Measurements from ENCODE around the gene MLST8.

Gene MLST8

DNA sequence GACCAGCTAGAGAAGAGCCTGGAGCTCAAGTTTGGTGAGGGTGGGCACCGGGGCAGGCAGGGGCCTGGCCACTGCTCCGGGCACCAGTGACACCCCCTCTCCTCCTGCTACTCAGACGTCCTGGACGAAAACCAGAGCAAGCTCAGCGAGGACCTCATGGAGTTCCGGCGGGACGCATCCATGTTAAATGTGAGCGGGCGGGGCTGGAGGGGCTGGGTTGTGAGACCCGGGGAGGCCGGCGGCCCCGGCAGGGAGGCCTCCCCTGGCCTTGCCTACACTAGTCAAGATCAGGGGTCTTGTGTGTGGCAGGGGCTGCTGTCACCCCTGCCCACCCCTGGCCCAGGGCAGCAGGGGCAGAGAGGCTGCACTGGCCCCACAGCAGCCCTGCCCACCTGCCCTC lies 31.9 kb upstream of the MLST8 start:
- DNase-seq (ENCODE audit: low read depth), result no peak

DNA sequence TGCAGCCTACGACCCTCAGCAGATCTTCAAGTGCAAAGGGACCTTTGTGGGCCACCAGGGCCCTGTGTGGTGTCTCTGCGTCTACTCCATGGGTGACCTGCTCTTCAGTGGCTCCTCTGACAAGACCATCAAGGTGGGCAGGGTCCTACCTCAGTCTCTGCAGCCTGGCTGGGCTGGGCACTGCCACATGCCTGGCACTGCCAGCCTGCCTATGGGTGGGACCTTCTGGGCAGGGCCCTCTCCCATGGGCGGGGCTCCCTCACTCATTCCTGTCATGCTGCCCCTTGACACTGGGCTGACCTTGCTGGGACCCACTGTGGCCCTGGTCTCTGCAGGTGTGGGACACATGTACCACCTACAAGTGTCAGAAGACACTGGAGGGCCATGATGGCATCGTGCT lies 31.3 kb upstream of the MLST8 start:
- no peak for DNase-seq (ENCODE audit: low read depth)

- DNase-seq (ENCODE audit: low read depth), result no peak
These were observed 30.7 kb upstream of the MLST8 start for GRCh38 chr16:2174396-2175131.

- no peak for DNase-seq (ENCODE audit: low read depth)
These were observed 29.8 kb upstream of the MLST8 start for GRCh38 chr16:2175454-2175853.

DNA sequence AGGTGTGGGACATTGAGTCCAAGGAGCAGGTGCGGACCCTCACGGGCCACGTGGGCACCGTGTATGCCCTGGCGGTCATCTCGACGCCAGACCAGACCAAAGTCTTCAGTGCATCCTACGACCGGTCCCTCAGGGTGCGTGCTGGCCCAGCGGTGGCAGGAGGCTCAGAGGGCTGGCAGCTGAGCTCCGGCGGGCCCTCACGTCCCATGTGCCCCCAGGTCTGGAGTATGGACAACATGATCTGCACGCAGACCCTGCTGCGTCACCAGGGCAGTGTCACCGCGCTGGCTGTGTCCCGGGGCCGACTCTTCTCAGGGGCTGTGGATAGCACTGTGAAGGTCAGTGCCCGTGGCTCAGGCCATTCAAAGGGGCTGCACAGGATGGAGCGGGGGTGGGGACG lies 29.2 kb upstream of the MLST8 start:
- no peak for DNase-seq (ENCODE audit: low read depth)

- no peak for DNase-seq (ENCODE audit: low read depth)
These were observed 28.2 kb upstream of the MLST8 start for GRCh38 chr16:2177101-2177500.

DNA sequence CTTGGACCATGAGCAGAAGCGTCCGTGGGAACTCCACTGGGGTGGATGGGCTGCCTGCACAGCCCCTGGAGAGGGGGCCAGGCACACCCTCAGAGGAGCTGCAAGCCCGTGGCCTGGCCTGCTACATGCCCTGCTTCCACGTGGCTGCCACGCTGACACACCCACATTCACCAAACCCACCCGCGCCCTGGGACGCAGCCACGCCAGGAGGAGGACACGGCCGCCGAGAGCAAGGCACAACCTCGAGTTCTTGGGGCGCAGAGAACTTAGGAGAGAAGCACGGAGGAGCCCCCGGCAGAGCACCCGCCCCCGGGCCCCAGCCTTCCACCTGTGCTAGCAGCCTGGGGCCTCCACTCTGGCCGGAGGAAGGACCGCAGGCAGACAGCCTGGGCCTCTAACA lies 27.7 kb upstream of the MLST8 start:
- no peak for DNase-seq (ENCODE audit: low read depth)

GRCh38 chr16:2178321-2179106 lies 26.7 kb upstream of the MLST8 start:
- DNase-seq (ENCODE audit: low read depth), result no peak

- no peak for DNase-seq (ENCODE audit: low read depth)
These were observed 26.1 kb upstream of the MLST8 start for GRCh38 chr16:2179107-2179501.

- no peak for DNase-seq (ENCODE audit: low read depth)
These were observed 25.7 kb upstream of the MLST8 start for GRCh38 chr16:2179576-2179975.

- no peak for DNase-seq (ENCODE audit: low read depth)
These were observed 24.8 kb upstream of the MLST8 start for GRCh38 chr16:2180461-2180860.

- no peak for DNase-seq (ENCODE audit: low read depth)
These were observed 24.0 kb upstream of the MLST8 start for GRCh38 chr16:2180962-2181923.

- no peak for DNase-seq (ENCODE audit: low read depth)
These were observed 23.3 kb upstream of the MLST8 start for GRCh38 chr16:2181952-2182351.

- DNase-seq (ENCODE audit: low read depth), result no peak
These were observed 21.6 kb upstream of the MLST8 start for GRCh38 chr16:2183671-2184070.

GRCh38 chr16:2184346-2184745 lies 20.9 kb upstream of the MLST8 start:
- no peak for DNase-seq (ENCODE audit: low read depth)

DNA sequence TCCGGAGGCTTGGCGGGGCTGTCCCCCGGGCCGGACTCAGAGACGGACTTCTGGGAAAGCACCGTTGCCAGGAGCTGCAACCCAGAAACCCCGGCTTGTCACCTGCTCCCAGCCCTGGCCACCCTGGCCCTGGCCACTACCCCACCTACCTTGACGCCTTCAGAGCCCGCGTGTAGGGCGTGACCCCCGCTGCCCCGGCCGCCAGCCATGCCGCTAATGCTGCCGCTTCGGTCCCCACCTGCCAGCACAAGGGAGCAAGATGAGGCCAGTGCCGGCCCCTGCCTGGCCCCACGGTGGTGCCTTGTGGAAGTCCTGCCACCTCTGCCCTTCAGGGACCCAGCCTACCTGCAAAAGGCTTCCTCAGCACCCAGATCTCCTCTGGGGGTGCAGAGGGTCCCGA lies 20.3 kb upstream of the MLST8 start:
- DNase-seq (ENCODE audit: low read depth), result no peak

DNA sequence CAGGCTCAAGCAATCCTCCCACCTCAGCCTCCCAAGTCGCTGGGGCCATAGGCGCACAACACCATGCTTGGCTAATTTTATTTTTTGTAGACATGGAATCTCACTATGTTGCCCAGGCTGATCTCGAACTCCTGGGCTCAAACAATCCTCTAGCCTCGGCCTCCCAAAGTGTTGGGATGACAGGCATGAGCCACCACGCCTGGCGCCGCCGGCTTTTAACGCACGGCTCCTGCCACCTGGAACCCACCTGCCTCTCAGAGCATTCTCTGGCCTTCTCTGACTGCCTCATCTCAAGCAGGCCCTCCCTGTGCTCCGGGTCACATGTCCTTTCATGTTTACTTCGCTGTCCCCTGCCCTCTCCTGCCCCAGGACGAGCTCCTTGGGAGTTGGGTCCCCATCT lies 19.2 kb upstream of the MLST8 start:
- no peak for DNase-seq (ENCODE audit: low read depth)

DNA sequence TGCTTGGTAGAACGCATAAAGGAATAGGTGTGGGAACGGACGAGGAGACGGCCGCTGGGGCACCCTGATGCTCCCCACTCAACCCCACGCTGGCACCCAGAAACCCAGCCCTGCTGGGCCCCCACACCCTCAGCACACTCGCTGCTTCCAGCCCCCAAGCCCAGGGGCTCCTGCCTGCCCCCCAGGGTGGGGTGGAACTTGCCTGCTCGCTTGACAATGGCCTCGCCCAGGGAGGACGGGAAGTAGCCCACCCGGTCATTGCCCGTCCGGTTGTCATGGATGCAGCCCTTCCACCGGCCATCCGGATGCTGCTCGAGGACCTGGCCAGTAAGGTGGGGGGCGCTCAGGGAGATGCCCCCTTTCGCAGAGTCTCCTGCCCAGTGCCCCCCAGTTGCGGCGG lies 18.7 kb upstream of the MLST8 start:
- DNase-seq (ENCODE audit: low read depth), result no peak

DNA sequence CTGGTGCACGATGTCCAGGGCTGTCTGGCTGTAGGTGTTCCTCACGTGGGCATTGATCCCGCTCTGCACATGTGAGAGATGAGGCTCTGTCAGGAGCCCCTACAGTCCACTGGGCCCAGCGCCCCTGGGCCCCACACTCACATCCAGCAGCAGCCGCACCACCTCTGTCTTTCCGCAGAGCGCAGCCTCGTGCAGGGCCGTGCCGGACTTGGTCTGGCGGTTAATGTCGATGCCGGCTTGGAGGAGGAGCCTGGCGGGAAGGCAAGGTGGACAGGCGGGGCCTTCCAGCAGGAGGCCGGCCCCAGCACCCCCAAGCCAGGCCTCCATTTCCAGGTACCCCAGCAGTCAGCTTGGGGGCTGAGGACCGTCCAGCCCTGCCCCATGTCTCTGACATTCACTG lies 18.0 kb upstream of the MLST8 start:
- DNase-seq (ENCODE audit: low read depth), result no peak

- no peak for DNase-seq (ENCODE audit: low read depth)
These were observed 16.9 kb upstream of the MLST8 start for GRCh38 chr16:2188395-2188794.

- no peak for DNase-seq (ENCODE audit: low read depth)
These were observed 15.9 kb upstream of the MLST8 start for GRCh38 chr16:2189252-2189893.

GRCh38 chr16:2190002-2190658 lies 15.1 kb upstream of the MLST8 start:
- no peak for DNase-seq (ENCODE audit: low read depth)
